Mesothelial cell of epicardium (in vitro differentiated cells): ENCODE results near the gene MBP. TPM values are rescaled to one million over a fixed set of nuclear protein-coding genes. Genes with fewer than 3 reads are reported as not detected.
A peak's percentile ranks its signal among the peaks of the same experiment; 100 is the strongest.

Experiments used
- DNase-seq, 2 experiments: peaks; one replicate each; pipeline ENCODE4 v3.0.0; 2021; ENCODE audit warnings: low spot score in 2 of 2; ENCODE audit not compliant: unreplicated experiment in 2 of 2
- H3K27ac Mint-ChIP-seq: 2 replicates; pipeline ENCODE4 v1.8.0; 2021; ENCODE audit warnings: mixed read lengths
- H3K27me3 Mint-ChIP-seq: 2 replicates; pipeline ENCODE4 v1.8.0; 2021; ENCODE audit warnings: low read depth, mixed read lengths
- H3K36me3 Mint-ChIP-seq: 2 replicates; pipeline ENCODE4 v1.8.0; 2021; ENCODE audit warnings: mixed read lengths
- H3K4me1 Mint-ChIP-seq: 2 replicates; pipeline ENCODE4 v1.8.0; 2021; ENCODE audit warnings: mixed read lengths
- H3K4me3 Mint-ChIP-seq: 2 replicates; pipeline ENCODE4 v1.8.0; 2021; ENCODE audit warnings: mild to moderate bottlenecking, moderate library complexity, mixed read lengths
- H3K9me3 Mint-ChIP-seq: 2 replicates; pipeline ENCODE4 v1.8.0; 2021; ENCODE audit warnings: mixed read lengths
- CTCF ChIP-seq: fragments of 200-600 bp; sonication (generic); IDR thresholded peaks from one replicate; pipeline ENCODE4 v1.5.0; 2021; ENCODE audit warnings: antibody characterized with exemption; ENCODE audit not compliant: unreplicated experiment
- total RNA-seq: library from RNA; stranded (reverse); gene quantifications from 3 replicates; pipeline ENCODE4 v1.2.1, GENCODE V29; 2021

MBP gene
- total RNA-seq, 1 donor from 2014 or later = 20.8 TPM

- Mint-ChIP-seq H3K27me3 (no peaks in the 10 kb centered on the region), H3K9me3 (no peaks in the 10 kb centered on the region), H3K27ac (no peak overlapping the region), H3K36me3 (peaks cover 8% of the 10 kb centered on the region), H3K4me1 (peaks cover 20% of the 10 kb centered on the region), H3K4me3 (no peak overlapping the region)
- TF ChIP-seq CTCF = no peak
- peak in 1 of 2 experiments; percentile 29 for DNase-seq
These were observed 14.1 kb downstream of the MBP start for GRCh38 chr18:77118256-77119090.

DNA sequence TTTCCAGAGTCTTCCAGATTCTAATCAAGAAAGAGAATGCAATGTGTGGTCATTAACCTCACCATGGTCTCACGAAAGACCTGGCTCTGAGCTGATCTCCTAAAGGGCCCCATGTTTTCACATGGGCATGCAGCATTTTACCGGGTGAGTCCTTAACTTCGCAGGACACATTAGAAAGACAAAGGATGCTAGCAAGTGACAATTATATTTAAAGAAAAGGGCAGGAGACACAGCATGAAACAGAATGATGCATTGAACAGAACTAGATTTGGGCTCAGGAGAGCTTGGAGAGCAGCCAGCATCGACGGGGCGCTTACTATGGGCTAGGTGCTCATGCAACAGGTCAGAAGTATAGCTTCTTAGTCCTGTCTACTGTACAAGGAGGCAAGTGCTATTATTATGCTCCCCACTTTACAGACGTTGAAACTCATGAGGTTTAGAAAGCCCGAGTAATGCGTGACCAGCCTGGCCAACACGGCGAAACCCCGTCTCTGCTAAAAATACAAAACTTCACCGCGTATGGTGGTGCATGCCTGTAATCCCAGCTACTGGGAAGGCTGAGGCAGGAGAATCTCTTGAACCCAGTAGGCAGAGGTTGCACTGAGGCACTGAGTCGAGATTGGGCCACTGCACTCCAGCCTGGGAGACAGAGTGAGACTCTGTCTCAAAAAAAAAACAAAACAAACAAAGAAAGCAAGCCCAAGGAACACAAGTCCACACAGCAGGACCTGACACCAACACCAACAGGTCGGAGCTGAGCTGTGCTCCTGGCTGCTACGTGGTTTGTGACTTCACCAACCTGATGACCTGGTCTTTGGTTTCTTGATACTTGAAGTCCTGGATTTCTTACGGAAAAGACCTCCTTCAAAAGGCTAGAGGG, 16.1 kb downstream of the MBP start:
- Mint-ChIP-seq H3K4me1 (peaks cover 22% of the 10 kb centered on the region), H3K27ac (no peak overlapping the region), H3K27me3 (no peaks in the 10 kb centered on the region), H3K36me3 (peaks cover 7% of the 10 kb centered on the region), H3K4me3 (no peak overlapping the region), H3K9me3 (no peaks in the 10 kb centered on the region)
- peak in 1 of 2 experiments; percentile 29 for DNase-seq
- TF ChIP-seq CTCF = no peak

GRCh38 chr18:77115192-77115953, 17.2 kb downstream of the MBP start:
- H3K27ac Mint-ChIP-seq = peak overlapping the region; percentile 61
- peaks cover 19% of the 10 kb centered on the region for H3K4me1 Mint-ChIP-seq
- no peak for DNase-seq
- peaks cover 5% of the 10 kb centered on the region for H3K36me3 Mint-ChIP-seq
- H3K4me3 Mint-ChIP-seq = no peak overlapping the region
- no peak for TF ChIP-seq CTCF
- H3K9me3 Mint-ChIP-seq = no peaks in the 10 kb centered on the region
- H3K27me3 Mint-ChIP-seq = no peaks in the 10 kb centered on the region

- peaks cover 5% of the 10 kb centered on the region for H3K36me3 Mint-ChIP-seq
- no peaks in the 10 kb centered on the region for H3K9me3 Mint-ChIP-seq
- H3K4me1 Mint-ChIP-seq = peaks cover 19% of the 10 kb centered on the region
- no peak for DNase-seq
- no peak for TF ChIP-seq CTCF
- no peaks in the 10 kb centered on the region for H3K27me3 Mint-ChIP-seq
- no peak overlapping the region for H3K4me3 Mint-ChIP-seq
- H3K27ac Mint-ChIP-seq = peak overlapping the region; percentile 13
These were observed 18.0 kb downstream of the MBP start for GRCh38 chr18:77114415-77115191.

- no peaks in the 10 kb centered on the region for H3K9me3 Mint-ChIP-seq
- no peak for DNase-seq
- H3K27ac Mint-ChIP-seq = peak overlapping the region; percentile 13
- H3K27me3 Mint-ChIP-seq = no peaks in the 10 kb centered on the region
- peaks cover 5% of the 10 kb centered on the region for H3K36me3 Mint-ChIP-seq
- TF ChIP-seq CTCF = no peak
- no peak overlapping the region for H3K4me3 Mint-ChIP-seq
- peaks cover 19% of the 10 kb centered on the region for H3K4me1 Mint-ChIP-seq
These were observed 18.5 kb downstream of the MBP start for GRCh38 chr18:77114152-77114414.
